ENCODE measurements around the gene IGFALS.

IGFALS gene

DNA sequence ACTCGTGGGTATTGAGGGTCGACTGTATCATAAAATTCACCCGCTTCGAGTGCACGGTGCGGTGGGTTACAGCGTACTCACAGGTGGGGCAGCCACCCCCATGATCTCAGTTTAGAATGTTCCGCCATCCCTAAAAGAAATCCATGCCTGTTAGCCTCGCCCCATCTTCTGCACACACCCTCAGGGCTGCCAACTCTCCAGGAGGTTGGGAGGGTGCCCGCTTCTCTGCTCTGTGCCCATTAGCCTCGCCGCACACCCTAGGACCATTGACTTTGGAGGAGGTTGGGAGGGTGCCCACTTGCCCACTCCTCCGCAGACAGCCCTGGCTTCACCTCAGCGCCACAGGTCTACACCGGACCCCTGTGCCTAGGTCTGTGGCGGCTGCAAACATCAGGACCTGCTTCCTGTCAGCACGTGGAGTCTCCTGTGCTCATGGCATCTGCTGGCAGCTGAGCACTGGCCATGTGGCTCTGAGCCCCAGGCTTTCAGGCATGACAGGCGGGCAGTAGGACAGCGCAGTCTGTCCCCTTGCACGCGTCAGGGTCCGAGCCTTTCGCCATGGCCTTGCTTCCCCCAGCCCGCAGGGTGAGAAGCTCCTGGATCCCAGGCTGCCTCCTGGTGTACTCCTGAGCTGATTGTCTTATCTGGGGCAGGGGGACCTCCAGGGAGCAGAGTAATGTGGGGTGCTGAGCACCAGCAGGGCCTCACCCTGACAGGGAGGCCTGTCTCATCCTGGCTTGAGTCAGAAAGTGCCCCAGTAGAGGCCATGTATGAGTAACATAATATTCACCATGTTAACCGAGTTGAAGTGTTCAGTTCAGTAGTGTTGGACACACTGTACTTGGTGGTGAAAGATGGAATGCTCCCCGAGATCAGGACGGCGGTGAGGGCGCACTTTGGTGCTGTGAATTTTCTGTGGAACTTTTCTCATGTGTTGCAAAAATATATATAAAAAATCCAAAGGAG, 44.1 kb downstream of the IGFALS start:
- FAIRE-seq (no peak), DNase-seq (ENCODE audit: insufficient read length, low spot score) (no peak)

GRCh38 chr16:1747934-1748333, 45.6 kb downstream of the IGFALS start:
- no peak for FAIRE-seq
- no peak for DNase-seq (ENCODE audit: insufficient read length, low spot score)

- FAIRE-seq (peak; percentile 70), DNase-seq (ENCODE audit: insufficient read length, low spot score) (peak; percentile 47)
Measured at GRCh38 chr16:1746693-1747195, 46.8 kb downstream of the IGFALS start.

DNA sequence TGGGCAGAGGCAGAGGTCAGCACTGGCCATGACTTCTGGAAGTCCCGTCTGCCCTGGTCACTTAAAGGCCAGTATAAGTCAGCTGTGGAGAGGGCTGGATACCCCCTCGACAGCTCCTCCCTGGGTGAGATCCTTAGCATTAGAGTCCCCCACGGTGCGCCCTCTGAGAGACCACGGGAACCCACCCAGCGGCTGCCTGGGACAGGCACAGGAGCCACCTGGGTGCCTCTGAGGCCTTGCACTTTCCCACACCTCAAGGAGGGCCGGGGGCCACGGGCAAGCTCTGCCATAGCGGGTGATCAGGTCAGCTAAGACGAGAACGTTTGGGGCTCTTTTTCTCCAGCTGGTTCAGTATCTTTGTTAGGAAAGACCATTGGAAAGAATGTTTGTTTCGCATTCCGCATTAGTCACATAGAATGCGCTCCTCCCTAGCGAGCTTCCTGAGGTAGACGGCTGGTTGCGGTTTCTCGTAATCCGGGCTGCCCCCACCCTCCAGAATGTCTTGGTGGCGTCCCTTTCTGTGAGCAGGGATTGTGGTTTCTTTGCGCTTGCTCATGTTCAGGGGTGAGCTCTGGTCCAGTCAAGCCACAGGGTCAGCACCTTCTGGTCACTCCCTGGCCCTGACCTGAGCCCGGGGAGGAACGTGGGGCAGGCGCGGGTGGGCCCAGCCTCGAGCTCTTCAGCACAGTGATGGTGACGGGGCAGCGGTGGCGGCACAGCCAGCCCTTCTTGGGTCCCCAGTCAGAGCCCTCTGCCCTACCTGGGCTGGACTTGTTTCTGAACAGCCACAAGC, 47.4 kb downstream of the IGFALS start:
- DNase-seq (ENCODE audit: insufficient read length, low spot score) (peak; percentile 95), FAIRE-seq (peak; percentile 89)

DNA sequence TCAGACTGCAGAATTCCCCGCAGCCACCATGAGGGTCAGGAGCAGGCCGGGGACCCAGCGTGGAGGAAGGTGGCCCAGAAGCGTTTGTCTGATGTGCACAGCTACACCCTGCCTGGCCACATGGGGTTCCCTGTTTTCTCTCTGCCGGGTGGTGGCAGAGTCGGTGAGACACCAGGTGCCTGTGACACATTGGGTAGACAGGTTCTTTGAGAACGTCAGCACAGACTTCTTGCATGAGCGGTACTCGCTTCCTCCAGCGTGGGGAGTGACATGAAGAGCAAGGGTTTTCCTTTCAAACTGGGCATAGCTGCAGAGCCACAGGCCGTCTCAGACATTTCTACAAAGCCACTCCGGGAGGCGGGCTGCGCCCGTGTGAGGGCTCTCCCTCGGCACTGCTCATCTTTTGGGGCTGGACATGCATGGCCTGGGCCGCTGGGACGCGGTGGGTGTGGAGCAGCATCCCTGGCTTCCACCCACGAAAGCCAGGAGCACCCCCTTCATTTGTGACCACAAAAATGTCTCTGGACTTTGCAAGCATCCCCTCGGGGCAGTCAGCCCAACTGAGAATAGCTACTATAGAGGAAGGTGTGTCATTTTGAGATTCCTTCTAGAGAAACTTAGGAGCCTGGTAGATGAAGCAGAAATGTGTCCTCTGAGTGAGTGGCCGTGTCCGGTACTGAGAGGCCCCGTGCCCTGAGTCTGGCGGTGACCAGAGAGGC, 48.2 kb downstream of the IGFALS start:
- DNase-seq (ENCODE audit: insufficient read length, low spot score) (peak; percentile 80), FAIRE-seq (peak; percentile 92)

- no peak for DNase-seq (ENCODE audit: insufficient read length, low spot score)
- FAIRE-seq: no peak
Measured at GRCh38 chr16:1744338-1744840, 49.1 kb downstream of the IGFALS start.

- FAIRE-seq: no peak
Measured at GRCh38 chr16:1743376-1744337, 49.8 kb downstream of the IGFALS start.

GRCh38 chr16:1741553-1742165, 51.8 kb downstream of the IGFALS start:
- DNase-seq (ENCODE audit: insufficient read length, low spot score) (no peak), FAIRE-seq (no peak)

More at GRCh38 chr16:1743376-1744337, 49.8 kb downstream of the IGFALS start:
- no peak for DNase-seq (ENCODE audit: insufficient read length, low spot score)

- FAIRE-seq (no peak), DNase-seq (ENCODE audit: insufficient read length, low spot score) (no peak)
Measured at GRCh38 chr16:1740781-1741490, 52.6 kb downstream of the IGFALS start.

Data from HTR-8/SVneo (cell line).